Caki2 (cell line): Measurements from ENCODE around the gene SP1. TPM values are rescaled to one million over a fixed set of nuclear protein-coding genes. Genes with fewer than 3 reads are reported as not detected.

ENCODE experiments used
- DNase-seq: peaks from one replicate; pipeline ENCODE4 v3.0.0-alpha.2; 2015; ENCODE audit warnings: low read depth
- in situ Hi-C: cut with HindIII; loops from 2 replicates; pipeline ENCODE4 v1.10.0; 2016; ENCODE audit warnings: low sequenced_read_pairs, low pct_unique_long_range_greater_than_20kb, mixed read lengths
- total RNA-seq: library from RNA; depleted of rRNA; stranded (reverse); fragments of >200 nt; shearing (Covaris generic); gene quantifications from 2 replicates; pipeline ENCODE4 v1.2.3, GENCODE V29; 2014; ENCODE audit warnings: low replicate concordance; rRNA removed

SP1 gene
- total RNA-seq, 1 experiment from 2014 or later, result 39.3 TPM

DNA sequence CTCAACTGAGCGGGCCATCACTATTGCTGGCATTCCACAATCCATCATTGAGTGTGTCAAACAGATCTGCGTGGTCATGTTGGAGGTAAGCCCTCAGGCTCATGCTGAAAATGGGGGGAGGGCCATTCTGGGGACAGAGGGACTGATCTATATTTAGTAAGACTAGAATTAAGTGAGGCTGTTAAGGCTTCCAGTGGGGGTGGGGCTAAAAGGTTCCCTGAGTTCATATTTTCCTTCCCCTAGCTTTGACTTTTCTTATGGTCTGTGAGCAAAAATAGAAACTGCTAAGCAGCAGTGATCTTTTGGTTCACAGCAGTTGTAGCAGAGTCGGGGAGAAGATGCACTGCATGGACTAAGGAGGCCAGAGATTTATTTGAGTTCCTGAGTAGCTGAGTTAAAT lies 81.1 kb downstream of the SP1 start:
- no peak for DNase-seq
- in situ Hi-C loops, result no loop called here

DNA sequence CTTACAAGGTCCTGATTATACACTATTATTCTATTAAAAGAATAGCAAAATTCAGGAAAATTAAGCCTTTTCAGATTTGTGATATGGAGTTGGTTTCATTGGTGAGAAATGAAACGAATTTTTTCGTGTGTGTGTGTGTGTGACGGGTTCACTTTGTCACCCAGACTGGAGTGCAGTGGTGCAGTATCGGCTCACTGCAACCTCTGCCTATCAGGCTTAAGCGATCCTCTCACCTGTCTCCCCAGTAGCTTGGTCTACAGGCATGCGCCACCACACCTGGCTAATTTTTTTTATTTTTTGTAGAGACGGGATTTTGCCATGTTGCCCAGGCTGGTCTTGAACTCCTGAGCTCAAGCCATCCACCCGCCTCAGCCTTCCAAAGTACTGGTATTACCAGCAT lies 81.6 kb downstream of the SP1 start:
- no peak for DNase-seq
- in situ Hi-C loops, result no loop called here

GRCh38 chr12:53462935-53463334 lies 83.0 kb downstream of the SP1 start:
- no peak for DNase-seq
- in situ Hi-C loops, result no loop called here

DNA sequence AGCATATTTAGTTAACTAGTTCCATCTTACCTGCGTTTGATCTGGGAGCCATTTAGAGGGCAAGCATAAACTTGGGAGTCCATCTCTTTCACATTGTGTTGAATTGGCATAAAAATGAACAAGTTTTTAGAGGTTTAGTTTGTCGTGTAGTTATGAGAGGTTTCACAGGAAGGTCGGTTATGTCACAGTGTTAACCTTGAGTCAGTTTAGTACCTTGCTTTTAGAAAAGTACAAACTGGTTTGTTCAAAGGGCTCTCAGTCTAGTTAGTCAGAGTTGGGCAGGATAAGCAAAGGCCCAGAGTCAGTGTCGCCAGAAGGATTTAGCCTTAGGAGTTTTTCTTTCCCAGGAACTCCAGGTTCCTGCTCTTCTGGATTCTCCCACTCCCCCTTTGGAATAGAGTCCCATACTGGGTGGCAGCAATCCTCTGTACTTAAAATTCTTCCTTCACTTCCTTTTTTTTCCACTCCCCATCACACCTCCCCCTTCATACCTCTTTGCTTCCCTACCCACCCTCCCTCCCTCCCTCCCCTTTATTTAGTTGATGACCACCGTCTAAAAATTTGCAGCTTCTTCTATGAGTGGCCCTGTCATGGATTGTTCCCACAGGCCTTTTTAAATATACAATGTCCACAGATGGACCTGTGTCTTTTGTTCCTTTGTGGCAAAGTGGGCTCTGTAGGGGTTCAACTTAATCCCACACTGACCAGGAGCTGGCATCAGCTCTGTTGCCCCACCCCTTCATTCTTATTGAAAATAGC lies 84.0 kb downstream of the SP1 start:
- in situ Hi-C loops, result no loop called here
- DNase-seq, result no peak

DNA sequence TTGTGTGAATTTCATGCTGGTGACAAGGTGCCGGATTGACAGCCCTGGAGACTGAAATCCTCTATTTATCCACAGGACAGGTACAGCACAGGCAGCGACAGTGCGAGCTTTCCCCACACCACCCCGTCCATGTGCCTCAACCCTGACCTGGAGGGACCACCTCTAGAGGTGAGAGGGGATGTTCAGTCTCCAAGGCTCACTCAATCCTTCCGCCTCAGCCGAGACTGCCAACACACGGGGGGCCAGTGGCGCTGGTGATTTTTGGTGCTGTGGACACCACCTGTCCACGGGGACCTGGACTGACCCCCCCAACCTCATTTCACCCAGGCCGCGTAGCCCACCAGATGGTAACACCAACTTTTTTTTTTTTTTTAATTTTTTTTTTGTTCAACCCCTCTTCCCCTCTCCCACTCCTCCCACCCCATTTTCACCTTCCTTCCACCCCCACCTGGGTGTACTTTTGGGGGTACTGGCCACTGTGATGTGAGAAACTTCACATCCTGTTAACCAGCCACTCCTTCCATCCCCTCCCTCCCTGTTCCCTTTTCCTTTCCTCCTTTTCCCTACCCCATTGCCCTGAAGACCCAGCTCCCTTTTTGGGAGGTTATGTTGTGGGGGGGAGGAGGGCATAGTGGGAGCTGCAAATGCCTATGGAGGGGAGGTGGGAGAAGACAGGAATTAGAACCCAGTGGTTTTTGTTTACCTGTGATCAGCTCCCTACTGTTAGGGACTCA lies 84.9 kb downstream of the SP1 start:
- in situ Hi-C loops, result no loop called here
- DNase-seq, result no peak

- in situ Hi-C loops, result no loop called here
- no peak for DNase-seq
These were observed 85.7 kb downstream of the SP1 start for GRCh38 chr12:53465679-53466078.

Other genes with a start within 250 kb of the SP1 start
- 6.2 and 6.8 TPM in 2 replicates for gene ZNF740, start 199.5 kb upstream of the SP1 start, total RNA-seq
- gene CSAD, start 199.3 kb upstream of the SP1 start, total RNA-seq, result 2.5 and 3.6 TPM in 2 replicates
- 26.4 and 38.6 TPM in 2 replicates for gene ITGB7, start 172.9 kb upstream of the SP1 start, total RNA-seq
- gene RARG, start 148.0 kb upstream of the SP1 start, total RNA-seq, result 25.2 and 28.6 TPM in 2 replicates
- gene ESPL1, start 111.9 kb upstream of the SP1 start, total RNA-seq, result 24.6 and 36.2 TPM in 2 replicates
- gene PFDN5, start 84.6 kb upstream of the SP1 start, total RNA-seq, result 537 and 754 TPM in 2 replicates
- gene MYG1, start 80.5 kb upstream of the SP1 start, total RNA-seq, result 88.8 and 89.8 TPM in 2 replicates
- gene AAAS, start 58.6 kb upstream of the SP1 start, total RNA-seq, result 112 and 154 TPM in 2 replicates
- gene SP7, start 43.8 kb upstream of the SP1 start, total RNA-seq, result not detected in 2 replicates
- not detected in 2 replicates for gene AMHR2, start 43.7 kb downstream of the SP1 start, total RNA-seq
- 151 and 174 TPM in 2 replicates for gene PRR13, start 61.6 kb downstream of the SP1 start, total RNA-seq
- gene PCBP2, start 71.9 kb downstream of the SP1 start, total RNA-seq, result 190 and 201 TPM in 2 replicates
- gene MAP3K12, start 119.3 kb downstream of the SP1 start, total RNA-seq, result 23.2 and 31.1 TPM in 2 replicates
- 101 and 110 TPM in 2 replicates for gene TARBP2, start 121.1 kb downstream of the SP1 start, total RNA-seq
- not detected in 2 replicates for gene NPFF, start 127.3 kb downstream of the SP1 start, total RNA-seq
- gene ATF7, start 246.2 kb downstream of the SP1 start, total RNA-seq, result 5.5 and 9.2 TPM in 2 replicates